Small intestine (tissue), 7 donors: ENCODE measurements around the gene JARID2. TPM values are rescaled to one million over a fixed set of nuclear protein-coding genes. Genes with fewer than 3 reads are reported as not detected.

Experiments
- DNase-seq, 2 donors: peaks; one replicate each; pipeline versions ENCODE4 v3.0.0 to v3.0.0-alpha.2; 2013
- FAIRE-seq: peaks from 2 replicates; lab custom pipeline; 2012; peaks lifted over from hg19 to GRCh38; lab: Jason Lieb, UNC
- H3K27ac ChIP-seq, 3 donors: one replicate each; pipeline ENCODE4 v1.5.1; 2013; ENCODE audit warnings: low read length in 2 of 3, mild to moderate bottlenecking in 2 of 3, control low read depth in 1 of 3, inconsistent platforms in 1 of 3, low read depth in 1 of 3, moderate library complexity in 1 of 3
- H3K27me3 ChIP-seq, 3 donors: one replicate each; pipeline ENCODE4 v1.6.1; 2013; ENCODE audit warnings: low read length in 3 of 3, inconsistent platforms in 1 of 3; ENCODE audit not compliant: control insufficient read depth in 3 of 3, insufficient read depth in 3 of 3
- H3K36me3 ChIP-seq, 3 donors: one replicate each; pipeline ENCODE4 v1.6.1; 2013; ENCODE audit warnings: low read length in 3 of 3, inconsistent platforms in 1 of 3, low read depth in 1 of 3, mild to moderate bottlenecking in 1 of 3, moderate library complexity in 1 of 3; ENCODE audit not compliant: control insufficient read depth in 3 of 3, insufficient read depth in 2 of 3
- H3K4me1 ChIP-seq, 3 donors: one replicate each; pipeline ENCODE4 v1.6.1; 2013; ENCODE audit warnings: low read length in 2 of 3, inconsistent platforms in 1 of 3, low read depth in 1 of 3, mild to moderate bottlenecking in 1 of 3, moderate library complexity in 1 of 3; ENCODE audit not compliant: control insufficient read depth in 3 of 3, insufficient read depth in 2 of 3
- H3K4me3 ChIP-seq, 3 donors: one replicate each; pipeline ENCODE4 v1.5.1; 2013; ENCODE audit warnings: low read length in 3 of 3, control low read depth in 1 of 3, inconsistent platforms in 1 of 3, low read depth in 1 of 3, mild to moderate bottlenecking in 1 of 3, moderate library complexity in 1 of 3
- H3K9me3 ChIP-seq, 2 donors: one replicate each; pipeline ENCODE4 v1.6.1; 2013; ENCODE audit warnings: low read depth in 1 of 2, low read length in 1 of 2; ENCODE audit not compliant: control insufficient read depth in 2 of 2, insufficient read depth in 1 of 2
- WGBS, 3 donors: extraction: QIAGEN DNeasy Blood & Tissue Kit; methylation state at CpG; one replicate each; pipeline ENCODE4 v1.1.7; 2013; 5-methylcytosine and 5-hydroxymethylcytosine counted together
- polyA plus RNA-seq, 4 donors: library from polyadenylated mRNA; stranded (reverse) in 3 of 4; unstranded in 1 of 4; fragments of 200-250 nt in 3 of 4; fragments of 120-200 nt in 1 of 4; gene quantifications; one replicate each; pipeline versions ENCODE4 v1.2.1 to v1.2.3, GENCODE V29; 2013
- donor health status: healthy with polysubstance abuse.
- donor health status: control.
- donor health status: control.
- donor health status: Bipolar disorder and iron deficiency.
- donor health status: healthy.

The JARID2 gene
- polyA plus RNA-seq, 4 donors: 4.9 to 10.5 (median 6.7) TPM

DNA sequence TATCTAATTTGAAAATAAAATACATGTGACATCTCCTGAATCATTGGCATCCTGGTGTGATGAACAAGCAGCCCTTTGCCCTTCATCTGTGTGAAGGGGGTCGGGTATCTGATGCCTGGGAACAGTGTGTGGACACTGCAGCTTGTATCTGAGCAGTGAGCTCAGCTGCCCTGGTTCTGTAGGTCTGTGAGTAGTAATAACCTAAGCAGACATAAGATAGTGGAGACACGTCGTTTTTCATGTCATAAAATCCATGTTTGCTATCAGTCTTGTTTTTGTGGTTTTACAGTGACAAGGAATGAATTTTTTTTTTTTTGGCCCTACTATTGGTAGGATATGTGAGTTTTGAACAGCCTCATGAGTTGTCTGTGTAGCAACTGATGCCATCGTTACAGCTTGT lies 133.0 kb downstream of the JARID2 start:
- Histone ChIP-seq H3K4me3 (no peak overlapping the region), H3K36me3 (peaks cover 0 to 3% (median 0%) of the 10 kb centered on the region in 3 donors), H3K9me3 (no peaks in the 10 kb centered on the region), H3K27me3 (no peaks in the 10 kb centered on the region), H3K27ac (no peak overlapping the region), H3K4me1 (peaks cover 0 to 4% (median 0%) of the 10 kb centered on the region in 3 donors)
- 59 to 77% (median 66%) methylated on average over 4 of the region's 4 CpGs for WGBS, 3 donors
- DNase-seq (no peak), FAIRE-seq (no peak)

DNA sequence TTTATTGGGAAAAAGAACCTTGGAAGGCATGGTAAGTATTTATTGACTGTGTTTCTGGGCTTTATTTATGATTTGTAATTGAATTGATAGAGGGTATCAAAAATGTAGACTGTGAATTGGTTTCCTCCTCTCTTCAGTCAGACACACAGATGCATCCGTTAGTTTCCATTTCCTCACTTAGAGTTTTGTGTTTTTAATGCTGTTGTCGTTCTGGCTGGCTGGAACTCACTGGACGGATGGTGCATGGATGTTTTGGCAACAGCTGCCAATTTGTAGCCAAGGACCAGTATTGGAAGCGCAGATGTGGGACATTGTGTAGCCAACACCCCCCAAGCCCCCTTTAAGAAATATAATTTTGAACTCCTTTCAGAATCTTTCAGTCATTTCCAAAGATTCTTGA lies 134.5 kb downstream of the JARID2 start:
- no peak overlapping the region for H3K27ac ChIP-seq
- H3K36me3 ChIP-seq: no peaks in the 10 kb centered on the region
- no peaks in the 10 kb centered on the region for H3K9me3 ChIP-seq
- no peak for DNase-seq
- no peaks in the 10 kb centered on the region for H3K27me3 ChIP-seq
- peaks cover 0 to 3% (median 0%) of the 10 kb centered on the region in 3 donors for H3K4me1 ChIP-seq
- no peak overlapping the region for H3K4me3 ChIP-seq
- FAIRE-seq: no peak
- WGBS, 3 donors: 62 to 89% (median 85%) methylated on average over 4 of the region's 4 CpGs

DNA sequence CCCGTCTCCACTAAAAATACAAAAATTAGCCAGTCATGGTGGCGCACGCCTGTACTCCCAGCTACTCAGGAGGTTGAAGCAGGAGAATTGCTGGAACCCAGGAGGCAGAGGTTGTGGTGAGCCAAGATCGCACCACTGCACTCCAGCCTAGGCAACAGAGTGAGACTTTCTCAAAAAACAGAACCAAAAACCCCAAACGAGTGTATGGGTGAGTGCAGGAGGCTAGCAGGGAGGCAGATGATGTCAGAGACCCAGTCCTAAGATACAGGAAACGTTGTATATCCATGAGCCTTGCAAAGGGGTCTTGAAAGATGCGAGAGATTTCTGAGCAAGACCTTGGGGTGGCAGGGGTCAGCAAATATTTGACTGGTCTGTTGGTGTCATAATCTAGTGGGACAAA lies 136.2 kb downstream of the JARID2 start:
- Histone ChIP-seq H3K36me3 (no peaks in the 10 kb centered on the region), H3K4me3 (no peak overlapping the region), H3K27me3 (no peaks in the 10 kb centered on the region), H3K9me3 (no peaks in the 10 kb centered on the region), H3K4me1 (peaks cover 0 to 7% (median 3%) of the 10 kb centered on the region in 3 donors), H3K27ac (no peak overlapping the region)
- DNase-seq: no peak
- 80 to 90% (median 89%) methylated on average over 7 of the region's 7 CpGs for WGBS, 3 donors
- no peak for FAIRE-seq

DNA sequence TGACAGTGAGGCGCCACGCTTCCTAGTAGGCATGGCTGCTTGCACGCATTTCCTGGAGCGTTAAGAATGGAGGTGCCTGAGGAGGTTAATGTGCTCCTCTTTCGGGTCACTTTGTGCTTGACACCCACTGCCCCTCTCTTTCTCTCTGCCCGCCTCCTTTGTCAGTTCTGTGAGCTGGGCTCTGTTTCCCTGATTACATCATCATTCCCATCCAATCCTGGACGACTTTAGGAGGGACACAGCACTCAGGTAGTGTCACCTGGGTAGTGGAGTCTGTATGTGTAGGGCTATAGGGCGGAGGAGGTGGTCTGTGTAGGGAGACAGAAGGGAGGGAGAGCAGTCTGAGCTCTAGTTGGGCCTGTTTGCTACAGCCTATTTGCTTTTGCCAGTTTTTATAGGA lies 136.8 kb downstream of the JARID2 start:
- H3K36me3 ChIP-seq: no peaks in the 10 kb centered on the region
- 89 to 94% (median 90%) methylated on average over 8 of the region's 8 CpGs for WGBS, 3 donors
- no peaks in the 10 kb centered on the region for H3K27me3 ChIP-seq
- H3K4me1 ChIP-seq: peaks cover 0 to 7% (median 6%) of the 10 kb centered on the region in 3 donors
- FAIRE-seq: no peak
- DNase-seq: no peak
- H3K9me3 ChIP-seq: no peaks in the 10 kb centered on the region
- H3K4me3 ChIP-seq: no peak overlapping the region
- H3K27ac ChIP-seq: no peak overlapping the region

DNA sequence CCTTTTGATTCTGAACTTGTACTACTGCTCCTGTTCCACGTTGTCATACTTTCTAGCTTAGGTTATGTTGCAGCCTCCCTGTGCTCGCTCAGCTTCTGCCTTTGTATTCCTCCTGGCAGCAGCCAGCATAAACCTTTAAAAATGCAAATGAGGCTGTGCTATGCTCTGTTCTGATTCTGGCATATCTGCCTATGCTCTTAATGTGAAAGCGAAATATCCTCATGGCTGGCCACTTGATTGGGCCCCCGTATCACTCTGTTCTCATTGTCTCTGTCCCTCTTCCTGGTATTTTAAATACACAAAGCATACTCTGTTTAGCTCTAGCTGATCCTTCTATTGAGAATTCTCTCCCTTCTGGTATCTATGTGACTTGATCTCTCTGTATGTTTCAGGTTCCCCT lies 139.0 kb downstream of the JARID2 start:
- Histone ChIP-seq H3K27me3 (no peaks in the 10 kb centered on the region), H3K9me3 (no peaks in the 10 kb centered on the region), H3K4me1 (peaks cover 0 to 15% (median 12%) of the 10 kb centered on the region in 3 donors), H3K36me3 (no peaks in the 10 kb centered on the region), H3K4me3 (no peak overlapping the region), H3K27ac (peak overlapping the region in 1 of 3 donors; percentile 21)
- DNase-seq (no peak), FAIRE-seq (no peak)
- WGBS, 3 donors: 42 to 61% (median 46%) methylated on average over 4 of the region's 4 CpGs

DNA sequence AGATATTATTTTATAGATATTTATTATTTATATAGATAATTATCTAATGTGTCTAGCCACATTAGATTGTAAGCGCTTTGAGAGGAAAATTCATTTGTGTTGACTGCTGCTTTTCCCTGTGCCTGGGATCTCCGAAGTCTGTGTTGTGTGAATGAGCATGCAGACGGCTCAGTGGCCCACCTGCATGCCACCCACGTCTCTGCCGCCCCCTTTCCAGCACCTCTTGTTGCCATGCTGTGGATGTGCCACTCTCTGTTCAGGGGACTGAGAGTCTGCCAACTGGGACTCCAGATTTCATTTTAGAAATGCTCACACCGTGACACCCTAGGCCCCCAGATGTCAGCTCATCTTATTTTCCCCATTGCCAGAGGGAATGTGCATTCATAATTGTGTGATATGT lies 139.7 kb downstream of the JARID2 start:
- DNase-seq (no peak), FAIRE-seq (no peak)
- H3K27me3 ChIP-seq: no peaks in the 10 kb centered on the region
- H3K36me3 ChIP-seq: no peaks in the 10 kb centered on the region
- H3K9me3 ChIP-seq: no peaks in the 10 kb centered on the region
- WGBS, 3 donors: 91 to 95% (median 93%) methylated on average over 6 of the region's 6 CpGs
- no peak overlapping the region for H3K4me3 ChIP-seq
- no peak overlapping the region for H3K27ac ChIP-seq
- H3K4me1 ChIP-seq: peaks cover 0 to 21% (median 12%) of the 10 kb centered on the region in 3 donors

DNA sequence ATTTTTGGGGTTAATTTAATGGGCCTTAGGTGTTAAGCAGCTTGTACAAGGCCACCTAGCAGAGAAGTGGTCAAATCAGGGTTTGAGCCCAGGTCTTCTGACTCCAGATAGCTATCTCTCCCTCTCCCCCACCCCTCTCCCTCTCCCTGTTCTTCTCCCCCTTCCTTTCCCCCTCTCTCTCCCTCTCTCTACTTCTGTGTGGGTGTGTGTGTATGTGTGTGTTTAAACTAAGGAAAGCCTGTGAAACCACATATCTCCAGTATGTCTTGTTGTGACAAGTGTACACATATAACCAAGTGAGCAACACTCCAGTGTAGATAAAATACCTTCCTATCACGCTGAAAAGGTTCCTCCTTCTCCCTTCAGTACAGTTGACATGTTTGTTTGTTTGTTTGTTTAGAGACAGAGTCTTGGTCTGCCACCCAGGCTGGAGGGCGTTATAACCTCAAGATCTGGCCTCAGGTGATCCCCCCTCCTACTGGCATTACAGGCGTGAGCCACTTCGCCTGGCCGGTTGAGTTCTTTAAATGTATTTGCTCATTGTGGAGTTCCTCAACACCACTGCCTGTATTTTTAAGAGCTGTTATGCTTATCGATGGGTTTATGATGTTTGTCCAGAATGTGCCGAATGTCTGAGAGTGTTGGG lies 140.4 kb downstream of the JARID2 start:
- H3K4me3 ChIP-seq: no peak overlapping the region
- no peaks in the 10 kb centered on the region for H3K9me3 ChIP-seq
- no peaks in the 10 kb centered on the region for H3K27me3 ChIP-seq
- peaks cover 0 to 21% (median 12%) of the 10 kb centered on the region in 3 donors for H3K4me1 ChIP-seq
- no peak for DNase-seq
- H3K36me3 ChIP-seq: no peaks in the 10 kb centered on the region
- FAIRE-seq: no peak
- no peak overlapping the region for H3K27ac ChIP-seq
- 76 to 78% (median 76%) methylated on average over 7 of the region's 7 CpGs for WGBS, 3 donors

DNA sequence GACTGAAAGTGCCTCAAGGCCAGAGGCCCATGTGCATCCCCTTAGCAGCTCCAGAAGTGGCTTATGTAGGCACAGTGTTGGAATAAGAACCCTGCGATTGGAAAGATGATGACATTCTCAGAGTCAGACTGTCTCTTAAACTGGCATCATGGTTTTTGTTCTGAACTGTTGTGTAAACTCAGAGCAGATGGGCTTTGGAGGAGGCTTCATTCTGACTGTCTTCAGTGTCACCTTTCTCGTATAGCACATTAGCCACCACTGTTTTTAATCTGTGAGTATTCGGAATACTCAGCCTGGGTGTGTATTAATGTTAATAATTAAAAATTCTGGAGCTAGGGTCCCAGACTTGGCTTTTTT lies 140.9 kb downstream of the JARID2 start:
- H3K27me3 ChIP-seq: no peaks in the 10 kb centered on the region
- no peak for FAIRE-seq

DNA sequence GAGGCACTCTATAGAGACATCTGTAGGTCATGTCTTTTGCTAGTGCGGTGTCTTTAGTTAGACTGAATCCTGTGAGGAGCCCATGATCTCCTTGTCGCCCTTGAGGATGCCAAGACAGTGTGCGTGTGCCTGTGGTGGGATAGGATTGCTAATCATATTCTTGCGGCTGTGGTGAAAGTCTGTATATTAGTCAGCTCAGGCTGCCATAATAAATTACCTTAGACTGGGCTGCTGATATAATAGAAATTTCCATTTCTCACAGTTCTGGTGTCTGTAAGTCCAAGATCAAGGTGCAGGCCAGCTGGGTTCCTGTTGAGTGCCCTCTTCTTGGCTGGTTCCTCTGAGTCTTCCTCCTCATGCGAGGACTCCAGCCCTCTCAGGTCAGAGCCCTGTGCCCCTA lies 141.2 kb downstream of the JARID2 start:
- Histone ChIP-seq H3K36me3 (no peaks in the 10 kb centered on the region), H3K27ac (no peak overlapping the region), H3K4me3 (no peak overlapping the region), H3K4me1 (peaks cover 0 to 21% (median 12%) of the 10 kb centered on the region in 3 donors), H3K9me3 (no peaks in the 10 kb centered on the region), H3K27me3 (no peaks in the 10 kb centered on the region)
- FAIRE-seq: no peak
- WGBS, 3 donors: 69 to 90% (median 89%) methylated on average over 5 of the region's 5 CpGs
- no peak for DNase-seq

More for the DNA sequence above, 140.9 kb downstream of the JARID2 start:
- no peaks in the 10 kb centered on the region for H3K9me3 ChIP-seq
- H3K4me3 ChIP-seq: no peak overlapping the region
- no peak overlapping the region for H3K27ac ChIP-seq
- no peaks in the 10 kb centered on the region for H3K36me3 ChIP-seq
- 83 to 90% (median 86%) methylated on average over 3 of the region's 3 CpGs for WGBS, 3 donors
- peaks cover 0 to 21% (median 12%) of the 10 kb centered on the region in 3 donors for H3K4me1 ChIP-seq
- DNase-seq: no peak
